Right ventricle myocardium inferior (tissue), 1 donor: Measurements from ENCODE around the gene TEP1. TPM values are rescaled to one million over a fixed set of nuclear protein-coding genes. Genes with fewer than 3 reads are reported as not detected.
A peak's percentile ranks its signal among the peaks of the same experiment; 100 is the strongest.
"Not testable (repeated sequence)": the region's sequence is repeated elsewhere in the genome, so short reads cannot be mapped to it uniquely, and the experiment has no call there.

ENCODE experiments used
- ATAC-seq: fragments of 200-7000 bp; cut with Tn5 transposase; one replicate; pipeline ENCODE4 v1.9.1; 2020; ENCODE audit warnings: mild to moderate bottlenecking, moderate library complexity
- DNase-seq: peaks from one replicate; pipeline ENCODE4 v3.0.0; 2021; ENCODE audit errors: missing footprints
- intact Hi-C: fragments of 100-400 bp; cut with DNase I; formaldehyde crosslinking; loops from one replicate; pipeline ENCODE4 v1.11.0; 2022
- total RNA-seq: library from RNA; stranded (reverse); fragmentation: NEBNext Ultra II Directional; extraction: Animal tissue kit (Norgen Biotek cat#: 25700); gene quantifications from one replicate; pipeline ENCODE4 v1.2.1, GENCODE V29; 2021
- donor health status: DM: no; HTN: yes; CAD: no; lungs with severe emphysema.

The TEP1 gene
- total RNA-seq, 1 donor from 2014 or later, result 8.2 TPM

- DNase-seq, intact Hi-C loops, ATAC-seq: not testable (repeated sequence)
These were observed 54.8 kb downstream of the TEP1 start for GRCh38 chr14:20358474-20358873.

- no peak for ATAC-seq
- no peak for DNase-seq
- intact Hi-C loops, result no loop called here
These were observed 56.9 kb downstream of the TEP1 start for GRCh38 chr14:20356422-20356821.

GRCh38 chr14:20350860-20351259 is 62.4 kb downstream of the TEP1 start:
- intact Hi-C loops, result no loop called here
- DNase-seq (no peak), ATAC-seq (no peak)

GRCh38 chr14:20350282-20350681 is 63.0 kb downstream of the TEP1 start:
- no peak for DNase-seq
- no peak for ATAC-seq
- intact Hi-C loops, result no loop called here

- intact Hi-C loops, result no loop called here
- ATAC-seq (no peak), DNase-seq (no peak)
These were observed 65.6 kb downstream of the TEP1 start for GRCh38 chr14:20347747-20348146.

GRCh38 chr14:20346713-20347112 is 66.6 kb downstream of the TEP1 start:
- intact Hi-C loops, result no loop called here
- ATAC-seq (no peak), DNase-seq (no peak)

GRCh38 chr14:20345366-20345765 is 67.9 kb downstream of the TEP1 start:
- DNase-seq (no peak), ATAC-seq (no peak)
- intact Hi-C loops, result no loop called here

- intact Hi-C loops, result loop anchor here (1.0 to 2.0 kb wide), 3 partner anchors 11 to 117 kb away; partner anchors contain the start of genes CCNB1IP1, PIP4P1 and TEP1
- ATAC-seq, result no peak
These were observed 69.5 kb downstream of the TEP1 start for GRCh38 chr14:20343862-20344220.

GRCh38 chr14:20343092-20343861 is 70.0 kb downstream of the TEP1 start, which contains the start of gene PARP2:
Gene PARP2 (plus strand): TSS chr14:20343635. CDS start chr14:20343642, 7 bp downstream.
- DNase-seq (peak; percentile 98), ATAC-seq (peak; percentile 98)
- intact Hi-C loops, result loop anchor here (1.0 to 2.0 kb wide), 3 partner anchors 10 to 118 kb away; partner anchors contain the start of genes CCNB1IP1, PIP4P1 and TEP1

More at GRCh38 chr14:20343862-20344220, 69.5 kb downstream of the TEP1 start:
- no peak for DNase-seq

GRCh38 chr14:20341646-20342045 is 71.7 kb downstream of the TEP1 start:
- intact Hi-C loops, result loop anchor here (2.0 kb wide), 1 partner anchor 119 kb away; the partner anchor contains the start of gene PIP4P1
- DNase-seq, result no peak
- ATAC-seq, result no peak

- intact Hi-C loops, DNase-seq: not testable (repeated sequence)
These were observed 72.3 kb downstream of the TEP1 start for GRCh38 chr14:20341032-20341431.

GRCh38 chr14:20334017-20334416 is 79.3 kb downstream of the TEP1 start:
- intact Hi-C loops, result loop anchor here (5.0 kb wide), 1 partner anchor 348 kb away; the partner anchor contains the start of gene RNASE4

More at GRCh38 chr14:20341032-20341431, 72.3 kb downstream of the TEP1 start:
- not testable (repeated sequence) for ATAC-seq

GRCh38 chr14:20333494-20333841 is 79.8 kb downstream of the TEP1 start:
- intact Hi-C loops, result loop anchor here (1.0 to 5.0 kb wide), 3 partner anchors 10 to 349 kb away; partner anchors contain the start of genes PARP2, PIP4P1 and RNASE4
- ATAC-seq (no peak), DNase-seq (no peak)

More at GRCh38 chr14:20334017-20334416, 79.3 kb downstream of the TEP1 start:
- no peak for ATAC-seq
- DNase-seq, result no peak

- intact Hi-C loops, result loop anchor here (1.0 to 5.0 kb wide), 3 partner anchors 10 to 349 kb away; partner anchors contain the start of genes PARP2, PIP4P1 and RNASE4
- no peak for DNase-seq
- ATAC-seq, result peak; percentile 98
These were observed 80.4 kb downstream of the TEP1 start, which contains the start of gene CCNB1IP1 for GRCh38 chr14:20332788-20333493. Gene CCNB1IP1 (minus strand): TSS chr14:20333279. CDS start chr14:20316523, 16,756 bp downstream.

- DNase-seq, result no peak
- ATAC-seq, result peak; percentile 59
- intact Hi-C loops, result loop anchor here (2.0 to 5.0 kb wide), 2 partner anchors 128 to 350 kb away; partner anchors contain the start of genes PIP4P1 and RNASE4
These were observed 80.9 kb downstream of the TEP1 start for GRCh38 chr14:20332431-20332787.

- no peak for DNase-seq
- ATAC-seq, result no peak
- intact Hi-C loops, result loop anchor here (2.0 to 5.0 kb wide), 2 partner anchors 64 to 351 kb away; partner anchors contain the start of gene RNASE4
These were observed 82.2 kb downstream of the TEP1 start for GRCh38 chr14:20331053-20331613.

- intact Hi-C loops, result no loop called here
- DNase-seq (no peak), ATAC-seq (no peak)
These were observed 83.9 kb downstream of the TEP1 start for GRCh38 chr14:20329355-20329754.

- ATAC-seq, result no peak
- DNase-seq, result no peak
- intact Hi-C loops, result no loop called here
These were observed 84.6 kb downstream of the TEP1 start for GRCh38 chr14:20328705-20329104.
